GM23338 (cell line): ENCODE data around the gene SLF2. TPM values are rescaled to one million over a fixed set of nuclear protein-coding genes. Genes with fewer than 3 reads are reported as not detected.
A peak's percentile ranks its signal among the peaks of the same experiment; 100 is the strongest.

Experiments used
- ATAC-seq: fragments of 200-7000 bp; cut with Tn5 transposase; 3 replicates; pipeline ENCODE4 v1.9.1; 2020
- DNase-seq: peaks from one replicate; pipeline ENCODE4 v3.0.0-alpha.2; 2015; ENCODE audit warnings: low spot score
- H2AFZ ChIP-seq: fragments of 200-600 bp; sonication (generic); 2 replicates; pipeline ENCODE4 v1.8.0; 2016; ENCODE audit warnings: antibody characterized with exemption, mild to moderate bottlenecking, moderate library complexity
- H3F3A ChIP-seq: fragments of 200-600 bp; sonication (generic); replicated peaks from 2 replicates; pipeline ENCODE4 v1.8.0; 2017; ENCODE audit warnings: antibody characterized with exemption, mixed run types, low read depth
- H3K27ac ChIP-seq: fragments of 200-600 bp; sonication (generic); 2 replicates; pipeline ENCODE4 v1.6.1; 2016; ENCODE audit warnings: low read depth
- H3K27me3 ChIP-seq: fragments of 200-600 bp; sonication (generic); 2 replicates; pipeline ENCODE4 v1.8.0; 2016; ENCODE audit warnings: mild to moderate bottlenecking, mixed run types, moderate library complexity; ENCODE audit not compliant: insufficient read depth
- H3K36me3 ChIP-seq: fragments of 200-600 bp; sonication (generic); 2 replicates; pipeline ENCODE4 v1.8.0; 2016; ENCODE audit warnings: mild to moderate bottlenecking; ENCODE audit not compliant: insufficient read depth
- H3K4me1 ChIP-seq: fragments of 200-600 bp; sonication (generic); 2 replicates; pipeline ENCODE4 v1.8.0; 2016; ENCODE audit warnings: mild to moderate bottlenecking, moderate library complexity; ENCODE audit not compliant: insufficient read depth
- H3K4me2 ChIP-seq: fragments of 200-600 bp; sonication (generic); 2 replicates; pipeline ENCODE4 v1.7.1; 2017; ENCODE audit warnings: mixed run types
- H3K4me3 ChIP-seq: fragments of 200-600 bp; sonication (generic); 2 replicates; pipeline ENCODE4 v1.6.1; 2016; ENCODE audit warnings: mixed run types
- H3K79me2 ChIP-seq: fragments of 200-600 bp; sonication (generic); replicated peaks from 2 replicates; pipeline ENCODE4 v1.8.0; 2017; ENCODE audit warnings: mild to moderate bottlenecking; ENCODE audit not compliant: insufficient read depth
- H3K9me2 ChIP-seq: fragments of 200-600 bp; sonication (generic); 2 replicates; pipeline ENCODE4 v1.8.0; 2017; ENCODE audit not compliant: insufficient read depth
- H4K20me1 ChIP-seq: fragments of 200-600 bp; sonication (generic); replicated peaks from 2 replicates; pipeline ENCODE4 v1.8.0; 2017; ENCODE audit warnings: mild to moderate bottlenecking; ENCODE audit not compliant: insufficient read depth
- H3K27ac Mint-ChIP-seq: 2 replicates; pipeline ENCODE4 v1.8.0; 2020; ENCODE audit warnings: inconsistent platforms, mild to moderate bottlenecking, moderate library complexity, mixed read lengths
- H3K27me3 Mint-ChIP-seq: 3 replicates; pipeline ENCODE4 v1.8.0; 2022; ENCODE audit warnings: low read depth, mild to moderate bottlenecking, moderate library complexity, mixed read lengths, inconsistent platforms; ENCODE audit not compliant: insufficient read depth, poor library complexity
- H3K36me3 Mint-ChIP-seq: 3 replicates; pipeline ENCODE4 v1.8.0; 2021; ENCODE audit warnings: low read depth, mild to moderate bottlenecking, inconsistent platforms, moderate library complexity, mixed read lengths
- H3K4me1 Mint-ChIP-seq: 3 replicates; pipeline ENCODE4 v1.8.0; 2020; ENCODE audit warnings: mild to moderate bottlenecking, inconsistent platforms, mixed read lengths
- H3K4me3 Mint-ChIP-seq: 3 replicates; pipeline ENCODE4 v1.8.0; 2021; ENCODE audit warnings: moderate library complexity, mild to moderate bottlenecking, inconsistent platforms, mixed read lengths
- H3K9me3 Mint-ChIP-seq: 3 replicates; pipeline ENCODE4 v1.8.0; 2020; ENCODE audit warnings: moderate library complexity, mild to moderate bottlenecking, inconsistent platforms, mixed read lengths
- CREB1 ChIP-seq: fragments of 250-450 bp; sonication (Bioruptor Pico); IDR thresholded peaks from 2 replicates; pipeline ENCODE4 v1.5.0; 2020; ENCODE audit warnings: low read depth, mild to moderate bottlenecking, moderate library complexity
- CTCF ChIP-seq, 2 experiments: fragments of 200-600 bp in 1 of 2; sonication (generic) in 1 of 2; conservative IDR thresholded peaks; 2 replicates each; pipeline versions ENCODE4 v1.5.1 to v1.6.1; 2016 to 2017; ENCODE audit warnings: antibody characterized with exemption in 2 of 2, low read depth in 2 of 2, mild to moderate bottlenecking in 2 of 2, moderate library complexity in 1 of 2
- ETS1 ChIP-seq: IDR thresholded peaks from 2 replicates; pipeline ENCODE4 v1.6.1; 2016; ENCODE audit warnings: antibody characterized with exemption
- EZH2 ChIP-seq: fragments of 200-600 bp; sonication (generic); IDR thresholded peaks from one replicate; pipeline ENCODE4 v1.8.0; 2017; ENCODE audit warnings: antibody characterized with exemption, mild to moderate bottlenecking, low read depth; ENCODE audit not compliant: unreplicated experiment
- EZH2phosphoT487 ChIP-seq: fragments of 200-600 bp; sonication (generic); IDR thresholded peaks from one replicate; pipeline ENCODE4 v1.8.1; 2018; ENCODE audit warnings: antibody characterized with exemption; ENCODE audit not compliant: unreplicated experiment
- JUNB ChIP-seq: IDR thresholded peaks from one replicate; pipeline ENCODE4 v1.6.1; 2016; ENCODE audit warnings: antibody characterized with exemption; ENCODE audit not compliant: unreplicated experiment
- NANOG ChIP-seq: IDR thresholded peaks from 2 replicates; pipeline ENCODE4 v1.6.1; 2016; ENCODE audit warnings: antibody characterized with exemption, borderline replicate concordance
- POLR2AphosphoS5 ChIP-seq: IDR thresholded peaks from 2 replicates; pipeline ENCODE4 v1.6.1; 2016; ENCODE audit warnings: antibody characterized with exemption, low read depth
- REST ChIP-seq: IDR thresholded peaks from one replicate; pipeline ENCODE4 v1.6.1; 2018; ENCODE audit warnings: antibody characterized with exemption; ENCODE audit not compliant: unreplicated experiment
- STAT1 ChIP-seq: IDR thresholded peaks from one replicate; pipeline ENCODE4 v1.6.1; 2016; ENCODE audit warnings: antibody characterized with exemption; ENCODE audit not compliant: unreplicated experiment
- ZNF114 ChIP-seq: fragments of 250-450 bp; sonication (Bioruptor Pico); IDR thresholded peaks from 2 replicates; pipeline ENCODE4 v1.5.0; 2020; ENCODE audit warnings: mild to moderate bottlenecking, moderate library complexity
- ZNF331 ChIP-seq: fragments of 250-450 bp; sonication (Bioruptor Pico); IDR thresholded peaks from 2 replicates; pipeline ENCODE4 v1.5.0; 2020; ENCODE audit warnings: low read depth, mild to moderate bottlenecking, moderate library complexity
- ZNF462 ChIP-seq: fragments of 250-450 bp; sonication (Bioruptor Pico); IDR thresholded peaks from 2 replicates; pipeline ENCODE4 v1.5.0; 2020; ENCODE audit warnings: mild to moderate bottlenecking, moderate library complexity
- polyA plus RNA-seq: library from polyadenylated mRNA; unstranded; fragments of >200 nt; fragmentation: Nextera tagmentation; extraction: Ambion mirVana; gene quantifications from 2 replicates; pipeline ENCODE4 v1.2.1, GENCODE V29; 2016
- total RNA-seq: library from RNA; depleted of rRNA; stranded (reverse); fragments of >200 nt; shearing (Covaris generic); gene quantifications from 2 replicates; pipeline ENCODE4 v1.2.3, GENCODE V29; 2014

SLF2 gene
- total and polyA plus RNA-seq, 2 experiments from 2014 or later, result 13.6 to 22.1 TPM

- no peaks in the 10 kb centered on the region for H3K27me3 ChIP-seq
- TF ChIP-seq NANOG (no peak), EZH2phosphoT487 (no peak), ETS1 (peak; percentile 82), CTCF (conservative IDR thresholded peaks at IDR 0.05; ENCODE audit: low read depth in 2 of 2) (no peak), POLR2AphosphoS5 (peak; percentile 89), ZNF114 (CRISPR knock-in tag) (no peak), ZNF462 (CRISPR knock-in tag) (no peak), STAT1 (no peak), CREB1 (no peak), ZNF331 (CRISPR knock-in tag) (no peak), REST (peak; percentile 4), EZH2 (no peak), JUNB (no peak)
- Mint-ChIP-seq H3K4me1 (peaks cover 12% of the 10 kb centered on the region), H3K9me3 (peaks cover 2% of the 10 kb centered on the region; the same call in 1 of the 3 replicates), H3K27ac (peak within 1 kb of the TSS; percentile 97), H3K4me3 (peak within 1 kb of the TSS; percentile 97), H3K27me3 (peaks cover 18% of the 10 kb centered on the region), H3K36me3 (peaks cover 36% of the 10 kb centered on the region)
- H3F3A ChIP-seq, result peaks cover 14% of the 10 kb centered on the region
- H3K4me1 ChIP-seq, result no peaks in the 10 kb centered on the region
- peak; percentile 96 for DNase-seq
- peak within 1 kb of the TSS; percentile 99 for H2AFZ ChIP-seq
- H3K4me2 ChIP-seq, result peak within 1 kb of the TSS; percentile 96
- peak; percentile 95 for ATAC-seq
- H3K36me3 ChIP-seq, result peaks cover 17% of the 10 kb centered on the region
- H3K27ac ChIP-seq, result peak within 1 kb of the TSS; percentile 83
- H4K20me1 ChIP-seq, result peaks cover 28% of the 10 kb centered on the region
- H3K9me2 ChIP-seq, result no peaks in the 10 kb centered on the region
- H3K79me2 ChIP-seq, result peaks cover 48% of the 10 kb centered on the region
- H3K4me3 ChIP-seq, result peak within 1 kb of the TSS; percentile 100
These were observed 74.4 kb downstream of the SLF2 start, which contains the start of the genes MRPL43 and TWNK for GRCh38 chr10:100986952-100987684. Gene MRPL43, minus strand, starts transcription at chr10:100987497. Its CDS starts 54 bp downstream, at chr10:100987443. Gene TWNK, plus strand, starts transcription at chr10:100987543. Its CDS starts 668 bp downstream, at chr10:100988211.
